GM10266 (cell line): Measurements from ENCODE around the gene ACACB.

Experiments used
- DNase-seq: peaks from one replicate; pipeline ENCODE4 v3.0.0; 2012; ENCODE audit errors: extremely low spot score
- CTCF ChIP-seq: IDR thresholded peaks from 2 replicates; pipeline ENCODE4 v1.5.1; 2012; ENCODE audit warnings: mild to moderate bottlenecking, low read depth; ENCODE audit not compliant: control insufficient read depth, insufficient read depth; ENCODE audit errors: missing control alignments

Gene ACACB

DNA sequence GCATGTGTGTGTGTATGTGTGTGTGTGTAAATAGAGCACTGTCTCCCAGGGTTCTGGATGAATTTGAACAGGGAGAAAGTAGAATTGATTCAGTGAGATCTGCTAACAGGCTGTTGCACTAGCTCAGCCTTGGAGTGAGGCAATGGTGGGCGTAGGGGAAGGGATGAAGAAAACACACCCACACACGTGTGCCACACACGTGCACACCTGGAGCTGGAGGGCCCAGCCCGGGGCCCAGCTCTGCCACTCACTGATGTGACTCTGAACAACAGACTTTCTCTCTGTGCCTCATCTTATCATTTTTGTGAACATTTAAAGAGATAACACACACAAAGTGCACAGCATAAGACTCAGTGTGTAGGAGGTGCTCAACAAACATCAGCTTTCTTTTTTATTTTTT, 4.2 kb downstream of the ACACB start:
- TF ChIP-seq CTCF = no peak

DNA sequence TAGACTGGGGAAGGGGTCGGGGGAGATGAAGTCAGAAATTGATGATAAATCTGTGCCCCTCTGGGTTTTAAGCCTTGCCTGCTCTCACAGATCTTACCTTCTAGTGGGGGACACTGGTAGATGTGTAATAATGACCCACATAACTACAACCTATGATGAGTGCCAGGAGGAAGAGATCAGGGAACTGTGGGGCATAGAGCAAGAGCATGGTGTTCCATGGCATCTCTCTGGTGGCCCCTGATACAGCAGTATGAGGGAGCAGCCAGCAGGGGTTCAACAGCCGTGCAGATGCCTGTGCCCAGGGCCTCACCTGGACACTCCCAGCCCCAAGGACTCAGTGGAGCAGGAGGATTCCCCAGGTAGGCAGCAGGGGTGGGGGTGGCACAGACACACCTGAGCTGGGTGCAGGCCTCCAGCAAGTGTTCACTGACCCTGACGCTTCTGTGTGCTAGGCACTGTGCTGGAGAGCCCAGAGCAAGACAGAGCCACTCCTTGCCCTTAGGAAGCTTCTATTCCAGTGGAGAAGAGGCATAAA, 5.0 kb downstream of the ACACB start:
- no peak for DNase-seq

More for the DNA sequence above, 4.2 kb downstream of the ACACB start:
- no peak for DNase-seq

GRCh38 chr12:109124878-109125648, 8.7 kb downstream of the ACACB start:
- no peak for TF ChIP-seq CTCF
- DNase-seq = no peak

More for the DNA sequence above, 5.0 kb downstream of the ACACB start:
- no peak for TF ChIP-seq CTCF

- DNase-seq = no peak
- TF ChIP-seq CTCF = no peak
These were observed 9.4 kb downstream of the ACACB start for GRCh38 chr12:109125791-109126190.

DNA sequence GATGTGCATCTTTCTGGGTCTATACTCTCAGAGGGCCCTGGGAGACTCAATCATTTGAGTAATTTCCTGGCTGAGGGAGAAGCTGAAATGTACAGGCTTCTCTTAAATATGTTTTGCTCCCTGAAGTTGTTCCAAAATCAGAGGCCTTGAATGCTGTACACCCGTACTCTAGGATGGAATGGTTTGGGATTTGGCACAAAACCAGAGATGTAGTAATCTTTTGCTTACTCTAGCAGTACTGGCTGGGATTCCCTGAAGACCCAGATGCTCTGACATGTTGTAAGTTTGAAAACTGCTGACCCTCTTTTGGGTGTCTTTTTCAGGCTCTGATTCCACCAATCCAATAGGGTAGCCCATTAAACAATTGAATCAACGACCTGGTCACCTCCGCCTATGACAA, 10.4 kb downstream of the ACACB start:
- DNase-seq = no peak
- no peak for TF ChIP-seq CTCF

GRCh38 chr12:109127533-109128242, 11.3 kb downstream of the ACACB start:
- no peak for DNase-seq
- no peak for TF ChIP-seq CTCF
